ENCODE data around the gene ROPN1L.

ROPN1L gene

GRCh38 chr5:10441992-10442435, 335 bp downstream of the ROPN1L start:
- Histone ChIP-seq H2BK120ac (ENCODE audit: low read depth, low read length) (no peak overlapping the region), H3K36me3 (replicated peaks in 1 of 2; ENCODE audit: control insufficient read depth in 2 of 2, insufficient read depth in 2 of 2, low read length in 2 of 2) (peaks cover 0 to 27% of the 10 kb centered on the region in 2 donors), H3K79me1 (ENCODE audit: low read depth, low read length) (peaks cover 1% of the 10 kb centered on the region), H2AFZ (ENCODE audit: low read length) (peak overlapping the region; percentile 97), H2BK5ac (ENCODE audit: low read length) (peak overlapping the region; percentile 83), H3K18ac (ENCODE audit: low read length) (peak overlapping the region; percentile 83), H3K27me3 (ENCODE audit: control insufficient read depth in 3 of 3, insufficient read depth in 3 of 3, low read depth in 1 of 3, low read length in 3 of 3) (peaks cover 0 to 7% (median 0%) of the 10 kb centered on the region in 3 experiments), H4K8ac (ENCODE audit: low read depth, low read length) (no peak overlapping the region), H3K4me1 (ENCODE audit: control insufficient read depth in 2 of 2, insufficient read depth in 1 of 2, low read depth in 1 of 2, low read length in 2 of 2) (peaks cover 0 to 1% of the 10 kb centered on the region in 2 donors), H3K9ac (ENCODE audit: low read depth, low read length, poor library complexity) (peak overlapping the region; percentile 86), H2AK5ac (ENCODE audit: low read depth, low read length) (no peak overlapping the region), H3K4ac (ENCODE audit: low read length) (no peak overlapping the region), H3K9me3 (replicated peaks in 1 of 2; ENCODE audit: control insufficient read depth in 2 of 2, insufficient read depth in 1 of 2, low read depth in 1 of 2, low read length in 2 of 2) (no peaks in the 10 kb centered on the region), H4K91ac (ENCODE audit: low read depth, low read length, poor library complexity) (no peak overlapping the region), H3K4me3 (ENCODE audit: low read length in 2 of 2) (peak overlapping the region; percentile 82 to 83), H2BK12ac (ENCODE audit: low read length) (no peak overlapping the region), H3K23ac (ENCODE audit: low read depth, low read length, poor library complexity) (peak overlapping the region; percentile 98), H3K27ac (replicated peaks; ENCODE audit: low read length) (no peak overlapping the region), H3K4me2 (ENCODE audit: insufficient read depth, low read length, poor library complexity, severe bottlenecking) (peak overlapping the region; percentile 100), H2BK15ac (ENCODE audit: low read length) (no peak overlapping the region), H3K14ac (ENCODE audit: low read length) (peak overlapping the region; percentile 71)
- WGBS, 2 donors (ENCODE audit: extremely low coverage in 2 of 2, insufficient read length in 2 of 2, insufficient replicate concordance in 1 of 2): no CpG with 5 or more reads among the region's 44 CpGs
- DNase-seq (ENCODE audit: low spot score): no peak

- peaks cover 0 to 7% (median 0%) of the 10 kb centered on the region in 3 experiments for H3K27me3 ChIP-seq (ENCODE audit: control insufficient read depth in 3 of 3, insufficient read depth in 3 of 3, low read depth in 1 of 3, low read length in 3 of 3)
- H2BK15ac ChIP-seq (ENCODE audit: low read length): no peak overlapping the region
- peaks cover 0 to 22% of the 10 kb centered on the region in 2 donors for H3K36me3 ChIP-seq (replicated peaks in 1 of 2; ENCODE audit: control insufficient read depth in 2 of 2, insufficient read depth in 2 of 2, low read length in 2 of 2)
- H3K18ac ChIP-seq (ENCODE audit: low read length): no peak overlapping the region
- no peak overlapping the region for H3K4ac ChIP-seq (ENCODE audit: low read length)
- no peak overlapping the region for H2AK5ac ChIP-seq (ENCODE audit: low read depth, low read length)
- no peak overlapping the region for H3K14ac ChIP-seq (ENCODE audit: low read length)
- H2BK120ac ChIP-seq (ENCODE audit: low read depth, low read length): no peak overlapping the region
- H2BK12ac ChIP-seq (ENCODE audit: low read length): no peak overlapping the region
- H3K9me3 ChIP-seq (replicated peaks in 1 of 2; ENCODE audit: control insufficient read depth in 2 of 2, insufficient read depth in 1 of 2, low read depth in 1 of 2, low read length in 2 of 2): no peaks in the 10 kb centered on the region
- no peak overlapping the region for H3K4me3 ChIP-seq (ENCODE audit: low read length in 2 of 2)
- H3K4me1 ChIP-seq (ENCODE audit: control insufficient read depth in 2 of 2, insufficient read depth in 1 of 2, low read depth in 1 of 2, low read length in 2 of 2): peaks cover 0 to 1% of the 10 kb centered on the region in 2 donors
- H2AFZ ChIP-seq (ENCODE audit: low read length): no peak overlapping the region
- no peak overlapping the region for H4K8ac ChIP-seq (ENCODE audit: low read depth, low read length)
- no CpG with 5 or more reads among the region's 4 CpGs for WGBS, 2 donors (ENCODE audit: extremely low coverage in 2 of 2, insufficient read length in 2 of 2, insufficient replicate concordance in 1 of 2)
- H3K9ac ChIP-seq (ENCODE audit: low read depth, low read length, poor library complexity): no peak overlapping the region
- no peak overlapping the region for H3K27ac ChIP-seq (replicated peaks; ENCODE audit: low read length)
- no peak for DNase-seq (ENCODE audit: low spot score)
- H4K91ac ChIP-seq (ENCODE audit: low read depth, low read length, poor library complexity): no peak overlapping the region
- H3K4me2 ChIP-seq (ENCODE audit: insufficient read depth, low read length, poor library complexity, severe bottlenecking): no peak overlapping the region
- H3K23ac ChIP-seq (ENCODE audit: low read depth, low read length, poor library complexity): no peak overlapping the region
- no peak overlapping the region for H2BK5ac ChIP-seq (ENCODE audit: low read length)
- H3K79me1 ChIP-seq (ENCODE audit: low read depth, low read length): peaks cover 1% of the 10 kb centered on the region
Measured at GRCh38 chr5:10442576-10442975, 897 bp downstream of the ROPN1L start.

- no peak overlapping the region for H4K91ac ChIP-seq (ENCODE audit: low read depth, low read length, poor library complexity)
- no peaks in the 10 kb centered on the region for H3K79me1 ChIP-seq (ENCODE audit: low read depth, low read length)
- H3K27ac ChIP-seq (replicated peaks; ENCODE audit: low read length): no peak overlapping the region
- no peak overlapping the region for H4K8ac ChIP-seq (ENCODE audit: low read depth, low read length)
- H3K27me3 ChIP-seq (ENCODE audit: control insufficient read depth in 3 of 3, insufficient read depth in 3 of 3, low read depth in 1 of 3, low read length in 3 of 3): peaks cover 0 to 7% (median 0%) of the 10 kb centered on the region in 3 experiments
- no peak for DNase-seq (ENCODE audit: low spot score)
- no CpG with 5 or more reads among the region's 8 CpGs for WGBS, 2 donors (ENCODE audit: extremely low coverage in 2 of 2, insufficient read length in 2 of 2, insufficient replicate concordance in 1 of 2)
- no peak overlapping the region for H3K14ac ChIP-seq (ENCODE audit: low read length)
- no peak overlapping the region for H2BK120ac ChIP-seq (ENCODE audit: low read depth, low read length)
- peaks cover 0 to 1% of the 10 kb centered on the region in 2 donors for H3K4me1 ChIP-seq (ENCODE audit: control insufficient read depth in 2 of 2, insufficient read depth in 1 of 2, low read depth in 1 of 2, low read length in 2 of 2)
- no peak overlapping the region for H2BK15ac ChIP-seq (ENCODE audit: low read length)
- no peak overlapping the region for H3K4ac ChIP-seq (ENCODE audit: low read length)
- no peaks in the 10 kb centered on the region for H3K9me3 ChIP-seq (replicated peaks in 1 of 2; ENCODE audit: control insufficient read depth in 2 of 2, insufficient read depth in 1 of 2, low read depth in 1 of 2, low read length in 2 of 2)
- H3K36me3 ChIP-seq (replicated peaks in 1 of 2; ENCODE audit: control insufficient read depth in 2 of 2, insufficient read depth in 2 of 2, low read length in 2 of 2): no peaks in the 10 kb centered on the region
- H2BK12ac ChIP-seq (ENCODE audit: low read length): no peak overlapping the region
- no peak overlapping the region for H3K9ac ChIP-seq (ENCODE audit: low read depth, low read length, poor library complexity)
- no peak overlapping the region for H3K4me2 ChIP-seq (ENCODE audit: insufficient read depth, low read length, poor library complexity, severe bottlenecking)
- H2AK5ac ChIP-seq (ENCODE audit: low read depth, low read length): no peak overlapping the region
- no peak overlapping the region for H3K23ac ChIP-seq (ENCODE audit: low read depth, low read length, poor library complexity)
- H2AFZ ChIP-seq (ENCODE audit: low read length): no peak overlapping the region
- H2BK5ac ChIP-seq (ENCODE audit: low read length): no peak overlapping the region
- no peak overlapping the region for H3K18ac ChIP-seq (ENCODE audit: low read length)
- no peak overlapping the region for H3K4me3 ChIP-seq (ENCODE audit: low read length in 2 of 2)
Measured at GRCh38 chr5:10445352-10445751, 3.7 kb downstream of the ROPN1L start.

- no peak overlapping the region for H3K14ac ChIP-seq (ENCODE audit: low read length)
- H3K4me2 ChIP-seq (ENCODE audit: insufficient read depth, low read length, poor library complexity, severe bottlenecking): no peak overlapping the region
- DNase-seq (ENCODE audit: low spot score): no peak
- no peak overlapping the region for H3K9ac ChIP-seq (ENCODE audit: low read depth, low read length, poor library complexity)
- no peak overlapping the region for H4K91ac ChIP-seq (ENCODE audit: low read depth, low read length, poor library complexity)
- no peak overlapping the region for H2BK5ac ChIP-seq (ENCODE audit: low read length)
- no peak overlapping the region for H2BK15ac ChIP-seq (ENCODE audit: low read length)
- no peaks in the 10 kb centered on the region for H3K9me3 ChIP-seq (replicated peaks in 1 of 2; ENCODE audit: control insufficient read depth in 2 of 2, insufficient read depth in 1 of 2, low read depth in 1 of 2, low read length in 2 of 2)
- H3K27ac ChIP-seq (replicated peaks; ENCODE audit: low read length): no peak overlapping the region
- H2AK5ac ChIP-seq (ENCODE audit: low read depth, low read length): no peak overlapping the region
- no peak overlapping the region for H3K23ac ChIP-seq (ENCODE audit: low read depth, low read length, poor library complexity)
- H2AFZ ChIP-seq (ENCODE audit: low read length): no peak overlapping the region
- no peak overlapping the region for H3K4ac ChIP-seq (ENCODE audit: low read length)
- no peak overlapping the region for H2BK120ac ChIP-seq (ENCODE audit: low read depth, low read length)
- H3K27me3 ChIP-seq (ENCODE audit: control insufficient read depth in 3 of 3, insufficient read depth in 3 of 3, low read depth in 1 of 3, low read length in 3 of 3): peaks cover 0 to 7% (median 0%) of the 10 kb centered on the region in 3 experiments
- no peak overlapping the region for H2BK12ac ChIP-seq (ENCODE audit: low read length)
- H3K79me1 ChIP-seq (ENCODE audit: low read depth, low read length): no peaks in the 10 kb centered on the region
- H3K18ac ChIP-seq (ENCODE audit: low read length): no peak overlapping the region
- peaks cover 0 to 1% of the 10 kb centered on the region in 2 donors for H3K4me1 ChIP-seq (ENCODE audit: control insufficient read depth in 2 of 2, insufficient read depth in 1 of 2, low read depth in 1 of 2, low read length in 2 of 2)
- no CpG with 5 or more reads among the region's 7 CpGs for WGBS, 2 donors (ENCODE audit: extremely low coverage in 2 of 2, insufficient read length in 2 of 2, insufficient replicate concordance in 1 of 2)
- H4K8ac ChIP-seq (ENCODE audit: low read depth, low read length): no peak overlapping the region
- H3K4me3 ChIP-seq (ENCODE audit: low read length in 2 of 2): no peak overlapping the region
- H3K36me3 ChIP-seq (replicated peaks in 1 of 2; ENCODE audit: control insufficient read depth in 2 of 2, insufficient read depth in 2 of 2, low read length in 2 of 2): no peaks in the 10 kb centered on the region
Measured at GRCh38 chr5:10446490-10446889, 4.8 kb downstream of the ROPN1L start.
